ENCODE results near the gene WNT7B. TPM values are rescaled to one million over a fixed set of nuclear protein-coding genes. Genes with fewer than 3 reads are reported as not detected.

Gene WNT7B
- total and polyA plus RNA-seq, 2 of the 8 experiments (the other 6 are each of a cell fraction or from before 2014, with no cell fraction given), result 0.14 to 0.24 TPM

GRCh38 chr22:45972889-45973253 is 4.1 kb downstream of the WNT7B start:
- Histone ChIP-seq H4K8ac (ENCODE audit: extremely low read depth, insufficient read depth, low read length) (no peak overlapping the region; the same call in 1 of the 2 replicates), H3K14ac (ENCODE audit: insufficient read length) (no peak overlapping the region), H4K20me1 (replicated peaks in 1 of 2; ENCODE audit: control insufficient read depth in 1 of 2, insufficient read depth in 2 of 2, low read length in 2 of 2) (peaks cover 2 to 23% of the 10 kb centered on the region in 2 experiments), H2AFZ (ENCODE audit: low read length) (no peak overlapping the region), H3K79me1 (ENCODE audit: low read depth, low read length) (no peaks in the 10 kb centered on the region), H3K27ac (ENCODE audit: low read depth, low read length) (no peak overlapping the region), H4K91ac (replicated peaks; ENCODE audit: insufficient read length, low read length) (no peak overlapping the region), H2BK20ac (ENCODE audit: low read length) (no peak overlapping the region), H3K27me3 (replicated peaks in 1 of 4; ENCODE audit: control insufficient read depth in 3 of 4, extremely low read depth in 1 of 4, insufficient read depth in 3 of 4, low read length in 3 of 4) (peaks cover 76 to 100% (median 98%) of the 10 kb centered on the region in 4 experiments), H3K56ac (replicated peaks; ENCODE audit: insufficient read length, low read depth, low read length) (no peak overlapping the region), H3K4me2 (ENCODE audit: insufficient read depth in 1 of 2, low read depth in 2 of 2, low read length in 2 of 2) (peak overlapping the region; percentile 63 to 92; a peak in 3 of 4 replicates), H3K23me2 (ENCODE audit: low read depth, low read length) (peaks cover 9% of the 10 kb centered on the region; the same call in 1 of the 2 replicates), H3K36me3 (ENCODE audit: control insufficient read depth in 2 of 4, insufficient read depth in 4 of 4, low read length in 3 of 4) (peaks cover 0 to 24% (median 0%) of the 10 kb centered on the region in 4 experiments; a peak in 3 of 8 replicates), H3K18ac (ENCODE audit: extremely low read depth, low read length) (no peak overlapping the region), H3K23ac (ENCODE audit: insufficient read length) (no peak overlapping the region), H2AK5ac (ENCODE audit: low read depth, low read length) (no peak overlapping the region; the same call in 1 of the 2 replicates), H2BK120ac (replicated peaks; ENCODE audit: low read depth, low read length) (no peak overlapping the region), H4K5ac (ENCODE audit: insufficient read length, low read depth, low read length) (no peak overlapping the region), H2BK15ac (ENCODE audit: low read length) (0 out of 2 replicates have a peak overlapping the region, but pooled peaks have one; percentile 88), H3K79me2 (ENCODE audit: control insufficient read depth in 1 of 2, insufficient read depth in 2 of 2, low read length in 2 of 2) (no peaks in the 10 kb centered on the region), H2BK5ac (ENCODE audit: low read depth, low read length) (no peak overlapping the region), H3K4ac (replicated peaks; ENCODE audit: insufficient read length, low read depth, low read length) (no peak overlapping the region), H2BK12ac (ENCODE audit: low read depth, low read length) (no peak overlapping the region; the same call in 1 of the 2 replicates), H3K4me3 (ENCODE audit: extremely low read depth in 1 of 4, insufficient read depth in 2 of 4, low read depth in 3 of 4, low read length in 4 of 4) (peak overlapping the region in 1 of 4 experiments; percentile 46; a peak in 2 of 8 replicates), H3K9ac (replicated peaks in 1 of 4; ENCODE audit: extremely low read depth in 1 of 4, low read depth in 3 of 4, low read length in 3 of 4) (no peak overlapping the region), H3K9me3 (ENCODE audit: insufficient read depth in 2 of 2, low read depth in 1 of 2, low read length in 1 of 2) (peaks cover 5 to 14% of the 10 kb centered on the region in 2 experiments; a peak in 3 of 4 replicates), H3K4me1 (replicated peaks in 1 of 4; ENCODE audit: control insufficient read depth in 3 of 4, insufficient read depth in 4 of 4, low read length in 3 of 4) (peaks cover 0 to 41% (median 26%) of the 10 kb centered on the region in 4 experiments; a peak in 6 of 7 replicates)
- TF ChIP-seq SUZ12 (IDR thresholded peaks at IDR 0.05; ENCODE audit: low read length) (peak; percentile 89; the same call in 1 of the 2 replicates), CBX8 (IDR thresholded peaks at IDR 0.05; ENCODE audit: borderline replicate concordance, low read depth, low read length) (no peak), EZH2 (IDR thresholded peaks at IDR 0.05; ENCODE audit: low read depth, low read length, severe bottlenecking) (peak; percentile 89), POU5F1 (IDR thresholded peaks at IDR 0.05; ENCODE audit: low read depth, low read length) (no peak), MAX (IDR thresholded peaks at IDR 0.05) (peak; percentile 25; the same call in 1 of the 2 replicates), CHD1 (IDR thresholded peaks at IDR 0.05; ENCODE audit: low read depth, low read length) (no peak), CEBPB (IDR thresholded peaks at IDR 0.05; ENCODE audit: low read depth, low read length) (no peak), TEAD4 (IDR thresholded peaks at IDR 0.05; ENCODE audit: low read depth, low read length) (no peak), CTCF (IDR thresholded peaks at IDR 0.05; ENCODE audit: control extremely low read depth in 1 of 3, insufficient read depth in 1 of 3, low read depth in 1 of 3, low read length in 3 of 3) (peak in 2 of 3 experiments; percentile 8 to 20; a peak in 2 of 4 replicates)
- WGBS, 2 experiments (ENCODE audit: extremely low coverage in 1 of 2, insufficient coverage in 1 of 2, insufficient read length in 1 of 2, insufficient replicate concordance in 2 of 2, low coverage in 1 of 2, low lambda C conversion rate in 2 of 2, missing lambda C conversion rate in 1 of 2), result 69% methylated on average over 10 of the region's 10 CpGs; no CpG with 5 or more reads in 1 of the 2 experiments
- POLR2A ChIA-PET (ENCODE audit: partially characterized antibody), result interaction anchor here (1.1 kb wide), 1 partner anchor 12 kb away, joined by 4 read pairs; no protein-coding TSS in a partner anchor
- CTCF ChIA-PET (ENCODE audit: partially characterized antibody), result interaction anchor here (1.7 kb wide), 2 partner anchors 98 to 109 kb away, joined by 5 read pairs; no protein-coding TSS in a partner anchor
- DNase-seq (ENCODE audit: low read depth in 1 of 2, low spot score in 2 of 2) (no peak), FAIRE-seq (no peak)
